Breast epithelium (tissue), 4 donors: ENCODE results near the gene PLPPR1. TPM values are rescaled to one million over a fixed set of nuclear protein-coding genes. Genes with fewer than 3 reads are reported as not detected.

Experiments used
- DNase-seq, 2 donors: peaks; one replicate each; pipeline ENCODE4 v3.0.0-alpha.2; 2019; ENCODE audit warnings: low spot score in 2 of 2
- H3K27ac ChIP-seq, 2 donors: fragments of 200-600 bp; sonication (generic) in 1 of 2; one replicate each; pipeline ENCODE4 v1.5.1; 2016 to 2019; ENCODE audit warnings: mild to moderate bottlenecking in 1 of 2
- H3K27me3 ChIP-seq, 2 donors: fragments of 200-600 bp; sonication (generic) in 1 of 2; one replicate each; pipeline versions ENCODE4 v1.5.1 to v1.6.0; 2017 to 2019; ENCODE audit warnings: control low read depth in 1 of 2, mild to moderate bottlenecking in 1 of 2
- H3K36me3 ChIP-seq: fragments of 200-600 bp; one replicate; pipeline ENCODE4 v1.5.1; 2019
- H3K4me1 ChIP-seq, 2 donors: fragments of 200-600 bp; sonication (generic); one replicate each; pipeline ENCODE4 v1.5.1; 2016 to 2019; ENCODE audit warnings: control low read depth in 1 of 2
- H3K4me3 ChIP-seq, 3 donors: fragments of 200-600 bp; sonication (generic); 1 replicate in 2 of 3; 2 replicates in 1 of 3; pipeline ENCODE4 v1.5.1; 2016 to 2019; ENCODE audit warnings: mild to moderate bottlenecking in 3 of 3, moderate library complexity in 2 of 3
- H3K9me3 ChIP-seq, 2 donors: fragments of 200-600 bp; sonication (generic) in 1 of 2; one replicate each; pipeline ENCODE4 v1.5.1; 2016 to 2019; ENCODE audit warnings: control low read depth in 1 of 2
- CTCF ChIP-seq, 3 donors: fragments of 450-650 bp; IDR thresholded peaks; one replicate each; pipeline ENCODE4 v1.5.1; 2016 to 2017; ENCODE audit warnings: antibody characterized with exemption in 3 of 3, mild to moderate bottlenecking in 3 of 3, moderate library complexity in 3 of 3
- POLR2A ChIP-seq: fragments of 450-650 bp; IDR thresholded peaks from one replicate; pipeline ENCODE4 v1.6.1; 2016; ENCODE audit warnings: antibody characterized with exemption, mild to moderate bottlenecking, moderate library complexity
- POLR2AphosphoS5 ChIP-seq, 3 donors: sonication (generic); formaldehyde crosslinking; IDR thresholded peaks; one replicate each; pipeline ENCODE4 v1.6.1; 2017; ENCODE audit warnings: antibody characterized with exemption in 3 of 3
- intact Hi-C: fragments of 100-400 bp; cut with DNase I; formaldehyde crosslinking; loops from one replicate; pipeline ENCODE4 v1.15.1; 2023; ENCODE audit warnings: low total_unique reads
- total RNA-seq, 3 donors: library from RNA; depleted of rRNA; stranded (reverse); fragments of >200 nt; gene quantifications; one replicate each; pipeline ENCODE4 v1.1.0, GENCODE V29; 2016

PLPPR1 gene
- total RNA-seq, 3 donors from 2014 or later = 0.66 to 2.2 TPM; not detected in 1

- Histone ChIP-seq H3K27ac (no peak overlapping the region), H3K9me3 (no peaks in the 10 kb centered on the region), H3K36me3 (no peaks in the 10 kb centered on the region), H3K4me3 (no peak overlapping the region), H3K27me3 (no peaks in the 10 kb centered on the region), H3K4me1 (no peaks in the 10 kb centered on the region)
- TF ChIP-seq POLR2A = no peak
- no peak for TF ChIP-seq CTCF (IDR thresholded peaks at IDR 0.05)
- no peak for TF ChIP-seq POLR2AphosphoS5 (IDR thresholded peaks at IDR 0.05)
- intact Hi-C loops = no loop called here
- DNase-seq = no peak
Measured at GRCh38 chr9:101371813-101372212, 343.3 kb downstream of the PLPPR1 start.

- intact Hi-C loops = no loop called here
- H3K36me3 ChIP-seq = no peaks in the 10 kb centered on the region
- H3K4me1 ChIP-seq = no peaks in the 10 kb centered on the region
- no peak overlapping the region for H3K4me3 ChIP-seq
- peaks cover 0 to under 1% of the 10 kb centered on the region in 2 donors for H3K9me3 ChIP-seq
- DNase-seq = no peak
- no peak overlapping the region for H3K27ac ChIP-seq
- no peak for TF ChIP-seq POLR2AphosphoS5 (IDR thresholded peaks at IDR 0.05)
- no peak for TF ChIP-seq CTCF (IDR thresholded peaks at IDR 0.05)
- TF ChIP-seq POLR2A = no peak
- no peaks in the 10 kb centered on the region for H3K27me3 ChIP-seq
Measured at GRCh38 chr9:101372327-101373118, 344.0 kb downstream of the PLPPR1 start.
